Thoracic aorta (tissue), 2 donors: ENCODE measurements around the gene C11orf21. TPM values are rescaled to one million over a fixed set of nuclear protein-coding genes. Genes with fewer than 3 reads are reported as not detected.
"Not testable (repeated sequence)": the region's sequence is repeated elsewhere in the genome, so short reads cannot be mapped to it uniquely, and the experiment has no call there.

Experiments used
- ATAC-seq: fragments of 150-250 bp; one replicate; pipeline ENCODE4 v1.8.0; 2017; ENCODE audit warnings: low read depth; ENCODE audit not compliant: insufficient number of reproducible peaks, low FRiP score
- DNase-seq: peaks from one replicate; pipeline ENCODE4 v3.0.0-alpha.2; 2020; ENCODE audit warnings: low spot score
- H3K27ac ChIP-seq, 2 donors: fragments of 200-600 bp; sonication (generic); 1 replicate in 1 of 2; 2 replicates in 1 of 2; pipeline ENCODE4 v1.5.1; 2016; ENCODE audit warnings: mild to moderate bottlenecking in 2 of 2, moderate library complexity in 2 of 2
- H3K27me3 ChIP-seq: fragments of 200-600 bp; sonication (generic); replicated peaks from 2 replicates; pipeline ENCODE4 v1.6.0; 2016; ENCODE audit warnings: mild to moderate bottlenecking; ENCODE audit not compliant: insufficient read depth
- H3K36me3 ChIP-seq: fragments of 200-600 bp; sonication (generic); one replicate; pipeline ENCODE4 v1.5.1; 2016
- H3K4me1 ChIP-seq, 2 donors: fragments of 200-600 bp; sonication (generic); 1 replicate in 1 of 2; 2 replicates in 1 of 2; pipeline versions ENCODE4 v1.5.1 to v1.6.0; 2016; ENCODE audit warnings: low read depth in 2 of 2, mild to moderate bottlenecking in 1 of 2; ENCODE audit not compliant: control insufficient read depth in 1 of 2
- H3K4me3 ChIP-seq: fragments of 200-600 bp; sonication (generic); 2 replicates; pipeline ENCODE4 v1.5.1; 2016; ENCODE audit warnings: mild to moderate bottlenecking
- H3K9me3 ChIP-seq: fragments of 200-600 bp; sonication (generic); 2 replicates; pipeline ENCODE4 v1.5.1; 2016
- total RNA-seq, 2 donors: library from RNA; depleted of rRNA; stranded (reverse); fragments of >200 nt; gene quantifications; one replicate each; pipeline versions ENCODE4 v1.1.0 to v1.2.3, GENCODE V29; 2016
- TF ChIP-seq, protein P1 (sequence below): fragments of 200-600 bp; sonication (generic); IDR thresholded peaks from one replicate; pipeline ENCODE4 v1.5.1; 2019; ENCODE audit warnings: antibody characterized with exemption

The C11orf21 gene
- total RNA-seq, 2 donors from 2014 or later, result 1.1 to 4.3 TPM

DNA sequence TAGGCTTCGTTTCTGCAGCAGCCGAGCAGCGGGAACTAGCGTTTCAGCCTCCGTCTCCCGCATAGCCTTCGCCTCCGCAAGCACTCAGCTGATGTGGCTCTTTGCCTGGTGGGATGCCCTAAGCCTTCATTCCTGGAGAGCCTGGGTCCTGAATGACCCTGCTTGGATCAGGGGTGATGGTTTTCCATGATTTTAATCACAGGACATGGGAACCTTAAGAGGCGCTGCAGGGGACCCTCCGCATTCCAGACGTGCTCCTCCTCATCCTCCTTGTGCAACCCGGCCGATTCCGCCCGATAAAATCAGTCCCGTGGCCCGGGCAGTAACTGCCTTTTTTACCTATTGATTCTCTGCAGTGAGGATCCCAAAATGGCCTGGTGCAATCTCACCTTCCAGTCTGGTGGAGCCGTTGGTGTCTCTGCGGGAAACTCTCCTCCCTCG is 8.2 kb downstream of the C11orf21 start:
- Histone ChIP-seq H3K27ac (no peak overlapping the region), H3K36me3 (no peaks in the 10 kb centered on the region), H3K27me3 (no peaks in the 10 kb centered on the region), H3K9me3 (no peaks in the 10 kb centered on the region), H3K4me3 (no peak overlapping the region), H3K4me1 (no peaks in the 10 kb centered on the region)
- no peak for ATAC-seq
- TF ChIP-seq, protein P1, sequence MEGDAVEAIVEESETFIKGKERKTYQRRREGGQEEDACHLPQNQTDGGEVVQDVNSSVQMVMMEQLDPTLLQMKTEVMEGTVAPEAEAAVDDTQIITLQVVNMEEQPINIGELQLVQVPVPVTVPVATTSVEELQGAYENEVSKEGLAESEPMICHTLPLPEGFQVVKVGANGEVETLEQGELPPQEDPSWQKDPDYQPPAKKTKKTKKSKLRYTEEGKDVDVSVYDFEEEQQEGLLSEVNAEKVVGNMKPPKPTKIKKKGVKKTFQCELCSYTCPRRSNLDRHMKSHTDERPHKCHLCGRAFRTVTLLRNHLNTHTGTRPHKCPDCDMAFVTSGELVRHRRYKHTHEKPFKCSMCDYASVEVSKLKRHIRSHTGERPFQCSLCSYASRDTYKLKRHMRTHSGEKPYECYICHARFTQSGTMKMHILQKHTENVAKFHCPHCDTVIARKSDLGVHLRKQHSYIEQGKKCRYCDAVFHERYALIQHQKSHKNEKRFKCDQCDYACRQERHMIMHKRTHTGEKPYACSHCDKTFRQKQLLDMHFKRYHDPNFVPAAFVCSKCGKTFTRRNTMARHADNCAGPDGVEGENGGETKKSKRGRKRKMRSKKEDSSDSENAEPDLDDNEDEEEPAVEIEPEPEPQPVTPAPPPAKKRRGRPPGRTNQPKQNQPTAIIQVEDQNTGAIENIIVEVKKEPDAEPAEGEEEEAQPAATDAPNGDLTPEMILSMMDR, result no peak
- no peak for DNase-seq

DNA sequence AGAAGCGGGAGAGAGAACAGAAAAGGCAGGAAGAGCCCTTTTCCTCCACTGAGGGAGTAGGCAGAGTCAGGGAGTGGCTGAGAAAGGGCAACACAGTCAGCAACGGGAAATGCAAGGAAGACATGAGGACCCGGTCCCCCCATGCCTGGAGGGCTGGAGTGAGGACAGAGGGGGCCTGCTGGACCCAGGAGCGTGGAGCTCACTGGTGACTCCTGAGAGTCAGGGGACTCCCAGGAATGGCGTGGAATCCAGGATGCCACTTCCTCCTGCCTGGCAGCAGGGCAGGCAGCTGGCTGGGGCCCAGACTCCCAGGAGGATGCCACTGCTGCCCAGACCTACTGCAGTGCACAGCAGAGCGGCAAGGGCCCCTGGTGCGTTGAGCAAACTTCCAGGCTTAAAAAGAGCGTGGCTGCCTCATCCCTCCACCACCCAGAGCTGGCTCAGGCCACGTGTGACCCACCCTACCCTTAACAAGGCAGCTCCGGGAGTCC is 11.3 kb downstream of the C11orf21 start:
- DNase-seq, result no peak
- ATAC-seq, result no peak
- Histone ChIP-seq H3K9me3 (no peaks in the 10 kb centered on the region), H3K27me3 (no peaks in the 10 kb centered on the region), H3K4me3 (no peak overlapping the region), H3K4me1 (no peaks in the 10 kb centered on the region), H3K36me3 (no peaks in the 10 kb centered on the region), H3K27ac (no peak overlapping the region)
- TF ChIP-seq, protein P1, result no peak

DNA sequence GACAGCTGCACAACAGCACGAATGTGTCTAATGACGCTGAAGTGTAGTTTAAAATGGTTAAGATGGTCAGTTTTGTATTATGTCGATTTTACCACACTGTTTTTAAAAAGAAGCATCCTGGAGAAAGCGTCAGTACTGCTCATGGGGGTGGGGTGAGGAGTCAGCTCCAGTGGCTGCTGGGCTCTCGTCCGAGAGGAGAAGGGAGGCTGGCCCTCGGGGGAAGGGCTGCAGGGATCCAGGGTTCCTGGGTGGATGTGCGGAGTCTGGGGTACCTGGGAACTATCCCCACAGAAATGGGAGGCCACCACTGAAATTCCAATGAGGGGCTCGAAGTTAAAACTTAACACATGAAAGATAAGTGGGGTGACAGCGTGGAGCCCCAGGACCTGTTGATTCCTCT is 11.9 kb downstream of the C11orf21 start:
- DNase-seq (no peak), ATAC-seq (no peak)
- Histone ChIP-seq H3K9me3 (no peaks in the 10 kb centered on the region), H3K27me3 (no peaks in the 10 kb centered on the region), H3K36me3 (no peaks in the 10 kb centered on the region), H3K4me1 (no peaks in the 10 kb centered on the region), H3K4me3 (no peak overlapping the region), H3K27ac (no peak overlapping the region)
- TF ChIP-seq, protein P1, result no peak

DNA sequence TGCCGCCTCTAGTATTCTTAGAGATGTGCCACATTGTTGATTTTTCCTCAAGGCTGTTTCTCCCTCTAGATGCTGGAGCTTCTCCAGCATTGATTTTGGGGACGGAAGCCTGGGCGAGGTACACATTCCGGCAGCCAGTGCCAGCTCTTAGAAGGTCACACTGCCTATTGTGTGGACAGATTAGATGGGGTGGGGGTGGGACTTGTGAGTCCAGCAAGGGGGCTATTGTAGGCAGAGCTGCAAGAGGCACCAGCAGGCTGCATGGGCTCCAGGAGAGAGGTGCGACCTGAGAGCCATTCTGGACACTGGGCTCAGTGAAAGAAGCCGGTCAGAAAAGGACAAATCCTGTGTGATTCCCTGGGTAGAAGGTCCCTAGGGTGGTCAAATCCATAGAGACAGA is 12.4 kb downstream of the C11orf21 start:
- no peaks in the 10 kb centered on the region for H3K27me3 ChIP-seq
- H3K27ac ChIP-seq, result no peak overlapping the region
- H3K36me3 ChIP-seq, result no peaks in the 10 kb centered on the region
- H3K4me1 ChIP-seq, result no peaks in the 10 kb centered on the region
- no peak overlapping the region for H3K4me3 ChIP-seq
- ATAC-seq (no peak), DNase-seq (no peak)
- no peaks in the 10 kb centered on the region for H3K9me3 ChIP-seq
- TF ChIP-seq, protein P1, result no peak

DNA sequence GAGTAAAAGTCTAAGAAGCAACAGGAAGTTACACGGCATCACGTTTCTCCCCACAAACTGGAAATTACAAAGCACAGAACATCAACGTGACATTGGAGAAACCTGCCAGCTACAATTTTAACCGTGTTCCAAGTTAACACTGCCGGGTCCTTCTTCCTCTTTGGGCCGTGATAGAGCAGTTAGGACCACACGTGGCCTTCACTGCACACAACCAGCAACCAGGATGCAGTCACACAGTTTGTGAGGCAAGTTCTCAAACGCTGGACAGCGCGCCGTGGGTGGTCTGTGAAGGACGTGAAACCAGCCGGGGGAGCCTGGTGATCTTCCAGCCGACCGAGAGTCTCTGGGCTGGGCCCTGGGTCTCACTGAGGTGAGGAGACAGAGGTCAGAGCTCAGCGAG is 14.6 kb downstream of the C11orf21 start:
- Histone ChIP-seq H3K27me3 (no peaks in the 10 kb centered on the region), H3K27ac (no peak overlapping the region), H3K4me1 (no peaks in the 10 kb centered on the region), H3K9me3 (no peaks in the 10 kb centered on the region), H3K36me3 (no peaks in the 10 kb centered on the region), H3K4me3 (no peak overlapping the region)
- no peak for DNase-seq
- TF ChIP-seq, protein P1, result no peak
- ATAC-seq, result no peak

DNA sequence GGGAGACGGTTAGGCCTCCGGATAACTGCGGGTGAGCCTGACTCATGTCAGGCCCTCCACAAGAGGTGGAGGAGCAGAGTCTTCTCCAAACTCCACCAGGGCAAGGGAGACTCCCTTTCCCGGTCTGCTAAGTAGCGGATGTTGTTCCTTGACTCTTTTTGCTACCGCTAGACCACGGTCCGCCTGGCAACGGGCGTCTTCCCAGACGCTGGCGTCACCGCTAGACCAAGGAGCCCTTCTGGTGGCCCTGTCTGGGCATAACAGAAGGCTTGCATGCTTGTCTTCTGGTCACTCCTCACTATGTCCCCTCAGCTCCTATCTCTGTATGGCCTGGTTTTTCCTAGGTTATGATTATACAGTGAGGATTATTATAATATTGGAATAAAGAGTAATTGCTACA is 15.4 kb downstream of the C11orf21 start:
- ATAC-seq, H3K4me3 ChIP-seq, H3K27ac ChIP-seq, H3K4me1 ChIP-seq, H3K36me3 ChIP-seq, H3K9me3 ChIP-seq, H3K27me3 ChIP-seq, DNase-seq: not testable (repeated sequence)
